NK-92 treated with Interleukin-12 subunit alpha and Interleukin-12 subunit beta, amount 100 ng/mL, for 24 hours (cell line): Measurements from ENCODE around the gene OPCML.

Experiments used
- DNase-seq: peaks from one replicate; lab custom pipeline; 2025; lab: John Stamatoyannopoulos, UW

OPCML gene

DNA sequence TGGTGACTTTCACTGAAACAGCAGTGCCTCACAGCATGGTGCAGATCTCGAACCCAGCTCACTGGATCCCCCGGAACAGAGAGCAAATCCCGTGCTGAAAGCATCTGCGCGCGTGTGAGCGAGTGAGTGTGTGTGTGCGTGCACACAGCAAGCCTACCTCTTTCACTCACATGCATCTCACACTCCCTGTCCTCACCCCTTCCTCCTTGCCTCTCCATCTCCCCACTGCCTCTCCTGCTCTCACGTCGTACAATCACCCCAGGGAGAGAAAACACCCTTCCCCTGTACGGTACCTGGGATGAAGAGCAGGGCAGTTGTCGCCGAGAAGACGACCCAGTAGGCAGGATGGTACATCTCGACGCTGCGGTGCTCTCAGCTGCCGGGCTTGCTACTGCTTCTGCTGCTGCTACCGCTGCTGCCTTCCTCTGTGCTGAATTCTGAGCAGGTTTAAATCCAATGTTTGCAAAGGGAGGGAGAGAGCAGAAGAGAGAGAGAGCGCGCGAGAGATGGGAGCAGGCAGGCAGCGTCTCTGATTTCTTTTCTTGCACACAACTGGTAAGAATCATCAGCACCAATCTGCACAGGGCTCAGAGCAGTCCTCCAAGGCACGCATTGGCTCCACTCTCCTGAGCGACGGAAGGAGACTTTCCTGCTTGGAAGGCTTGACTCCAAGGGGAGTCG is at the start of gene OPCML:
Gene OPCML (minus strand): TSS at position 531 of the 681 bp plus-strand sequence.
- no peak for DNase-seq

DNA sequence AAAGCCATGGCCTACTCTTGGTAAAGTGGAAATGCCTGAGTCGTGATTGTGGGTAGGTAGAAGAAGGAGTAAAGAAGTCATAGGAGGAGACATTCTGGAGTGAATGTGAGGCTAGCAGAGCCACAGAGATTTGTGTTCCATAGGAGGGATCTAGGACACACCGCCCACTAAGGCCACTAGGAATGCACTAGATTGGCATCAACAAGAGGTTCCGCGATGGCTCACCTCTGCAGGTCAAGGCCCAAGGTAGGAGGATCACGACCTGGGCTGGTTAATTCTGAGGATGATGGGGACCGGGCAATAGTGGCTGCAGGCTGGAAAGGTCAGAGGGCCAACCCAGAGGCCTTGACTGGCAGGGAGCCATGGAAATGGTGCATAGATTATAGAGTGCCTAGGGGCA is 48.8 kb upstream of the OPCML start:
- DNase-seq: no peak

DNA sequence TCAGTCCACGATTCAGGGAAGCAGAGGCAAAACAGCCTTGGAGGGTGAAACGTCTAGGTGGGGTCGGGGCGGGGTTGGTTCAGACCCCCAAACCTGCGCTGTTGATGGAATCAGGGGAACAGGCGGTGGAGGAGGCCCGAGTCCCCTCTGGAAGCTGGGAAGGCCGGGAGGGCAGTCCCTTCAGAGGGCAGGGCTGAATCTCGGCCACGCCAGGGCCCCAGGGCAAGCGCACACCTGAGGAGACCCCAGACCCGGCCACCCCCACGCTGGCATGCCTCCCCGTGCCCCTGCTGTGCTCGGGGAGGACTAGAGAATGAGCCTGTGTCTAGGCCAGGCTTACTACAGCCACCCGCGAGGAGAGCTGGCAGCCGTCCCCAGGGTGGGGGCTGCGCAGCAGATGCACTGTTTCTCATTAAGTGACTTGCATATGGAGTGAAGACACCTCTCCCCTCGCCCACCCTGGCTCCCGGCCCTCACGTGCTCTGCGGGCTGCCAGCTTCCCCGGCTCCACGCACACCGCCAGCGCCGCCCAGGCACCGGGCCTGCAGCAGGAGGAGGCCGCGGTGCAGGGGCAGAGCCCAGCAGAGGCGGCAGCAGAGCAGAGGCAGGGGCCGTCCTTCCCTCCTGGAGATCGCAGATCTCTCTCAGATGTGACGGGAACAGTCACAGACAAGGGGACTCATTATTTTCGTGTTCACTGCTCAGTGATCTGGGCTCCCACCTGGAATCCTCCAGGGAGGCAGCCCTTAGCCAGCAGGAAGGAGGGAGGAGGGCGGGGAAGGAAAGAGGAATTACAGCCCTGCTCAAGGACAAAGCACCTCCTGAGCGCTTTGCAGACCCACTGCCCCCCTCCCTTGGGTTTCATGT is 47.1 kb upstream of the OPCML start:
- DNase-seq: no peak

GRCh38 chr11:133577403-133577802 is 45.1 kb upstream of the OPCML start:
- DNase-seq: no peak

- DNase-seq: no peak
Measured at GRCh38 chr11:133576351-133576750, 44.0 kb upstream of the OPCML start.

DNA sequence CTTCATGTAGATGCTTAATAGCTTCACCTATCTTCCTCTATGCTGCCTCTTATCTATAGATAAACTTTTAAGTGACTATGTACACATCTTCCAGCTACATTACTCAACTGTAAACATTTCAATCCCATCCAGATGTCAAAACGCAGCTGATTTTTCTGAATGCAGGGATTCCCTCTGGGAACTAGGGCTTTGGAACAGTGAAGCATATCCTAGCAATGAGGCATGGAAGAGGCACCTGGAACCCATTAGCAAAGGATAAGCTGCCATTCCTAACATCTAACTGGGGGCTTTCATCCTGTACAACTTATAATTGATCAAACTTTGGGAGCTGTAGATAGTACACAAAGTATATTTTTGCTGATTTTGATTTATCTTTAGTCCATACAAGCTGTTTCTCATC is 40.8 kb upstream of the OPCML start:
- no peak for DNase-seq

GRCh38 chr11:133570376-133570775 is 38.1 kb upstream of the OPCML start:
- DNase-seq: no peak

GRCh38 chr11:133563505-133564025 is 31.3 kb upstream of the OPCML start:
- DNase-seq: no peak

DNA sequence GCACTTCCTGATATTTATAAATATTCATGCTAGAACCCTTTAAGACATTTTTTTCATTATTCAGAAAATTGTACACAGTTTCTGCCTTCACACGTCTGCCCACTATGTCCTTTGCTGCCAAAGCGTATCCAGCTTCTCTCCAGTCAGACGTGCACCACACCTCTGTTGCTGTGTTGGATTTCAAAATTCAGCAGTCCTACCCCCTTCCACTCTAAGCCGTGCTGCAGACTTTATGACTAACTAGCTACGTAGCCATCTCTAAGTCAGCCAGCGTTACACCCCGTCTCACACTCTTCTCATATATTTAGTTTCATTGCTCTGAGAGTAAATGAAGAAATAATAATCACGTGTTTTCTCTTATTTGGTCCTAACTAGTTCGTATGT is 28.2 kb upstream of the OPCML start:
- no peak for DNase-seq

DNA sequence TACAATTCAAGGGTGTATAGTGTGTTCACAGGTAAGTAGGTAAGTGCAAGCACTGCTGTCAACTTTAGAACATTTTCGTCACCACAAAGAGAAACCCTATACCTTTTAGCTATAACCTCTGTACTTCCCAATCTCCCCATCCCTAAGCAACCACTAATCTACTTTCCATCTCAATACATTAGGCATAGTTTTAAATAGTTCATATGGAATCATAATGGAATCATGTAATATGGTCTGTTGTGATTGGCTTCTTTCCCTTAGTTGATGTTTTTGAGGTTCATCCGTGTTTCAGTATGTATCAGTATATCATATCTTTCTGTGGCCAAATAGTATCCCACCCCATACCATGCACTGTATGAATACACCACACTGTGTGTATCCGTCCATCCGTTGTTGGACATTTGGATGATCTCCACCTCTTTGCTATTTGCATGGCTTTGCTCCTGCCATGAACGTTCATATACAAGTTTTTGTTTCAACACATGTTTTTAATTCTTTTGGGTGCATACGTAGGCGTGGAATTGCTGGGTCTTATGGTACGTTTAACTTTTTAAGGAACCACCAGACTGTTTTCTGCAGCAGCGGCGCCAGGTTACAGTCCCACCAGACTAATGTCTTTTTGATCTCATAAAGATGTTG is 27.7 kb upstream of the OPCML start:
- DNase-seq: no peak

DNA sequence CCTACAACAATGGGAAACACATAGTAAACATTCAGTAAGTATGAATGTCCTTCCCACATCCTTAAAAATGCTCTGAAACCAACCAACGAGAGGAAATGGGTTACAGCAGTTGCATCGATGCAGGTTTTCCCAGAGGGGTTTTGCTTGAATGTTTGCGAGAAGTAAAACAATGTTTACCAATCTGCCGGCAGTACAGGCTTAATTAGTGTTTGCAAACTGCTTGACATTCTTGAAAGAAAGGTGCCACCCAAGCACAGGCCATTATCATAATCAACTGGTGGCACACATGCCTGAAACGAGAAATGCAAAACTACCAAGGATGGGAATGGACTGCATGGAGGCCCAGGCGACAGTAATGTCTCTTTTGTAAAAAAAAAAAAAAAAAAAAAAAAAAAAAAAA is 27.1 kb upstream of the OPCML start:
- DNase-seq: no peak

GRCh38 chr11:133555034-133555433 is 22.7 kb upstream of the OPCML start:
- no peak for DNase-seq

DNA sequence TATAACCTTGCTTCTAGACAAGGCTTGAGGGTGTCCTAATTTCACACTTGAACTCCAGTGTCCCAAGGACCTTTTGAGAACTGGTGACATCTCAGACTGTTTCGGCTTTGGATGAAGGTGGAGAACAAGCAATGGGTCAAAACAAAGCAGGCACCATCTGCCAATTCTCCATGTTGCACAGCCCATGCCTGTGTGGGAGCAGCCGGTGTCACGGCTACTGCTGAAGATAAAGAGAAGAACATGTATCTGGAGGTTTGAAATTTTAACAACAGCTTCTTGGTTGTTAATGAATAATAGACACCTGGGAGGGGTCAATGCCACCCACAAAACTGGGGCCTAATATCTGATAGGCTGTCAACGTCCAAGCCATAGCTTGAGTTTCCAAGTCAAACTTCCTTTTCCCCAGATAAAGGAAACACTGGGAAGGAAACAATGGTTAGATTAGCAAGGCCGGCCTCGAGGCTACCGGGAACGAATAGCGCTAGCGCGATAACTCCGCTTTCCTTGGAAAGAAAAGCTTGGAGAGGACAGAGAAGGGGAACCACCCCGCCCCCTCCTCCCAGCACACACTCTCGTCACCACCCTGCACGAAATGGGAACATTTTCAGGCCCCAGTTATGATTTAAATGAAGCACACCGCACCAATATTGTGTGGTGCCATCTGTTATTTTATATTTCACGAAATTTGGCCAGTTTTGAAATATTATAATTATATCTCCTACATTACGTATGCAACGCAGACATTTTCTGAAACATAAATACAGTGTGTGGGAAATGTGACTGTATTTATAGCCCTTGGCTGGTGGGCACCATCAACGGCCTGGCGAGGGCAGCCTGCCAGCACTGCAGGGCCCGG is 21.8 kb upstream of the OPCML start:
- DNase-seq: no peak

DNA sequence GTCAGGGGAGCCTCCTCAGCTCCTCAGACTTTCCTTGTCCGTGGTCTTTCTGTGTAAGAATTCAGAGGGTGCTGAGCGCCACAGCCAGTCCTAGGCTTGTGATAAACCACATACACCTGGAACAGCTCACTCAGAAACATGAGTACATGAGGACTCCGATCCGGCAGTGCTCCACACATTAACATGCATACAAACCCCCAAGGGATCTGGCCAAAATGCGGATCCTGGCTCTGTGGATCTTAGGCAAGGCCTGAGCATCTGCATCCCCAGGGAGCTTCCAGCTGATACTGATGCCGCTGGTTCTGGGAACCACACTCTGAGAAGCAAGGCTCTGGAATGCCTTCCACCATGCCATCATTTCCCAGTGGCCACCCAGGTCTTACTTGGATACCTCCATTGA is 20.6 kb upstream of the OPCML start:
- DNase-seq: no peak

DNA sequence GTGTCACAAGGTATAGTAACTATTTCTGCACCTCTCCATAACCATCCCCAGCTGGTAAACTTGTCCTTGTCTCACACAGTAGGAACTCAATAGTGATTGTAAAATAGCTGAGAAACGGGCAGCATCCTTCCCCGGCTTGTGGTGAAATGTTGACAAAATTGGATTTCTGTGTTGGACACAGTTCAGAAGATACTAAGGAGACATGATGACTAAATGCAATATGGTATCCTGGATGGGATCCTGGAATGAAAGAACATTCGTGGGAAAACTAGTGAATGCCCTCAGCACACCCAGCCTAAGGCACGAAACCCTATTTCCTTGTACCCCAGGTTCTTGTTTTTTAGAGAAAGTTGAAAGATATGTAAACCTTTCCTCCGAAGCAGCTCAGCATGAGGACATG is 18.8 kb upstream of the OPCML start:
- DNase-seq: no peak

DNA sequence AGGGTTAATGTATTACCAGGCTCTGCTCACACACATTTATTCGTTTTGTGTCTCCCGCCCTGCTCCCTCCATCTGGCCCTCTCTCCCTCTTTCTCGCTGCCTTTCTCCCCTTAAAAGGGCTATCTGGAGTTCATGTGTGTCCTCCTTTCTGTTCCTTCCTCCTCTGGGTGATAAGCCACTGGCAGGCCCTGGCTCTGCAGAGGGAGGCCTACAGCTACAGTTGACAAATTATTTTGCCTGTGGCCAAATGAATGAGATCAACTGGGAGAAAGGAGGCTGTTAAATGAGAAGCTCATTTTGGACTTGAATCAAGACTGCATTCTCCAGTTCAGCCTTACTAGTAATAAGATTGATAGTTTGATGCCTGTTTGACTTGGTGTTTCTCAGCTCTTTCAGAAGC is 17.5 kb upstream of the OPCML start:
- no peak for DNase-seq

GRCh38 chr11:133548641-133549040 is 16.3 kb upstream of the OPCML start:
- DNase-seq: no peak

- DNase-seq: no peak
Measured at GRCh38 chr11:133547808-133548494, 15.7 kb upstream of the OPCML start.

DNA sequence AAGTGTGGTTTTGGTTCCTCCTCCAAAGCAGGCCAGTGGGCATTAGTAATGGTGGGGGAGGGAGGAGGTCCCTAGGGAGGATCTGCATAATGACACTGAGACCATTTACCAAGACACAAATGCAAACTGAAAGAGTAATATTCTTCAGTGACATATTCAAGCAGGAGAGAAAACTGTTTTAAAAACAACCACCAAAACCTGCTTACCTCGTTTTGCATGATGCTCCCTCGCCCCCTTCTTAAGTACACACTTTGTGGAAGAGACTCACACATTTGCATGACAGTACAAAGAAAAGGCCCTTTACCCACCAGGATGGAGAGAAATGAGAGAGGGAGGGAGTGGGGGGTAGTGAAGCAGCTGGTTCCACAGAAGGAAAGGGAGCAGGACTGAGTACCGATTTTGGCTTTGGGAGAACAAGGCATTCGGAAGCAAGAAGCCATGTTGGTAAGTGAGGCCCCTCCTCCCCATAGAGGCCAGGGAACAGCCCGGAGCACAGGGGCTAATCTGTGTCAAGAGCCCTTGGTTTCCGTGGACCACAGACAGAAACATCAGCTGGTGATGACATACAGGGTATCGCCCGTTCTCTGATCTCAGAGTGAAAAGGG is 13.0 kb upstream of the OPCML start:
- DNase-seq: no peak

GRCh38 chr11:133541720-133542095 is 9.4 kb upstream of the OPCML start:
- DNase-seq: no peak
